Measurements from ENCODE around the gene CDK2AP2. TPM values are rescaled to one million over a fixed set of nuclear protein-coding genes. Genes with fewer than 3 reads are reported as not detected.
A peak's percentile ranks its signal among the peaks of the same experiment; 100 is the strongest.
"Not testable (repeated sequence)": the region's sequence is repeated elsewhere in the genome, so short reads cannot be mapped to it uniquely, and the experiment has no call there.

Gene CDK2AP2, protein sequence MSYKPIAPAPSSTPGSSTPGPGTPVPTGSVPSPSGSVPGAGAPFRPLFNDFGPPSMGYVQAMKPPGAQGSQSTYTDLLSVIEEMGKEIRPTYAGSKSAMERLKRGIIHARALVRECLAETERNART
- 10 to 100 TPM; 28.4 to 60.1 (median 44.1) TPM for polyA plus RNA-seq (ENCODE audit: insufficient read length in 4 of 4)

DNA sequence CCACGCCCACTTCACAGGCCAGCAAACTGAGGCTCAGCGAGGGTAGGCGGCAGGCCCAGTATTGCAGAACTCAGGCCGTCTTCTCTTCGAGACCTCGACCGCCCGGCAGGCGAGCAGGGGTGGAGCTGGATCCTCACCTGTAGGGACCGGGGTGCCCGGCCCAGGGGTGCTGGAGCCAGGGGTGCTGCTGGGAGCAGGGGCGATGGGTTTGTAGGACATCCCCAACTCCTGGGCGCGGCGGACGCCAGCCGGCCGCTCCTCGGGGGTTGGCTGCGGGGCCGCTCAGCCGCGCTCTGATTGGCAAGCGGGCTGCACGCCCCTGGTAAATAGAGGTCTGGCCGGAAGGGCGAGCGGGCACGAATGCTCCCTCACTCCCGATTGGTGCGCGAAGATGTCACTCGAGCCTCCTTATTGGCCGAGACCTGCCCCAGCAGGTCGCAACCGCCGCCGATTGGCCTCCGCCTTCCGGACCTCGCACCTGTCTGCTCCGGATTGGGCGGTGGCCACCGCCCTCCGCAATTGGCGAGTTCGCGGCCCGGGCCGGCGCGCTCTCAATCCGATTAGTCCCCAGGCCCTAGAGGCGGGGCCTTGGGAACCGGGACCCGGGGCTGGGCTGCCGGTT is at the start of gene CDK2AP2:
Gene CDK2AP2 (minus strand): TSS at position 299 of the 622 bp plus-strand sequence. CDS start 80 bp downstream, at position 219.
- DNase-seq (ENCODE audit: low read depth in 4 of 4, low spot score in 3 of 4): peak; percentile 94 to 96 (median 96)

DNA sequence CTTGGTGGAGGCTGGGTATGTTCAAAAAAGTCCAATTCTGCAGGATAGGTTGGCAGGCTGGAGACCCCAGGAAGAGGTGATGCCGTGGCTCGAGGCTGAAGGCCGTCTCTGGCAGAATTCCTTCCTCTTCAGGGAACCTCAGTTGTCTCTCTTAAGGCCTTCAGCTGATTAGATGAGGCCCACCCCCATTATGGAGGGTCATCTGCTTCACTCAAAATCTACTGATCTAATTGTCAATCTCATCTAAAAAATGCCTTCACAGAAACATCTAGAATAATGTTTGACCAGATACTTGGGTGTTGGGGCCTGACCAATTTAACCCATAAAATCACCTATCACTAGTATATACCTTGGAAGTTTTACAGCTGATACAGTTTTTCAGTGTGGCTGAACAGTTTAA is 48.3 kb upstream of the CDK2AP2 start:
- no peak for DNase-seq (ENCODE audit: low read depth in 4 of 4, low spot score in 3 of 4)

DNA sequence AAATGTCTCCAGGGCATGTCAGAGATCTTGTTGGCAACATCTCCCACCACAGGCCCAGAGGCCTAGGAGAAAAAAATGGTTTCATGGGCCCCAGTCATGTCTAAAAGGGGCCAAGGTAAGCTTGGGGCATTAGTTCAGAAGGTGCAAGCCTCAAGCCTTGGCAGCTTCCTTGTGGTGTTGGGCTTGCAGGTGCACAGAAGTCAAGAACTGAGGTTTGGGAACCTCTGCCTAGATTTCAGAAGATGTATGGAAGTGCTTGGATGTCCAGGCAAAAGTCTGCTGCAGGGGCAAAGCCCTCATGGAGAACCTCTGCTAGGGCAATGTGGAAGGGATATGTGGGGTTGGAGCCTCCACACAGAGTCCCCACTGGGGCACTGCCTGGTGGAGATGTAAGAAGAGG is 43.7 kb upstream of the CDK2AP2 start:
- not testable (repeated sequence) for DNase-seq (ENCODE audit: low read depth in 4 of 4, low spot score in 3 of 4)

DNA sequence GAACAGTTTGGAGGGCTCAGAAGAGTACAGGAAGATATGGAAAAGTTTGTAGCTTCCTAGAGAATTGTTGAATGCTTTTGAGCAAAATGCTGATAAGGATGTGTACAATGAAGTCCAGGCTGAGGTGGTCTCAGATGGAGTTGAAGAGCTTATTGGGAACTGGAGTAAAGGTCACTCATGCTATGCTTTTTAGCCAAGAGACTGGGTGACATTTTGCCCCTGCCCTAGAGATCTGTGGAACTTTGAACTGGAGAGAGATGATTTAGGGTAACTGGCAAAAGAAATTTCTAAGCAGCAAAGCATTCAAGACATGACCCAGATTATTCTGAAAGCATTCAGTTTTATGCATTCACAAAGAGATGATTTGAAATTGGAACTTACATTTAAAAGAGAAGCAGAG is 43.2 kb upstream of the CDK2AP2 start:
- DNase-seq (ENCODE audit: low read depth in 4 of 4, low spot score in 3 of 4): no peak

DNA sequence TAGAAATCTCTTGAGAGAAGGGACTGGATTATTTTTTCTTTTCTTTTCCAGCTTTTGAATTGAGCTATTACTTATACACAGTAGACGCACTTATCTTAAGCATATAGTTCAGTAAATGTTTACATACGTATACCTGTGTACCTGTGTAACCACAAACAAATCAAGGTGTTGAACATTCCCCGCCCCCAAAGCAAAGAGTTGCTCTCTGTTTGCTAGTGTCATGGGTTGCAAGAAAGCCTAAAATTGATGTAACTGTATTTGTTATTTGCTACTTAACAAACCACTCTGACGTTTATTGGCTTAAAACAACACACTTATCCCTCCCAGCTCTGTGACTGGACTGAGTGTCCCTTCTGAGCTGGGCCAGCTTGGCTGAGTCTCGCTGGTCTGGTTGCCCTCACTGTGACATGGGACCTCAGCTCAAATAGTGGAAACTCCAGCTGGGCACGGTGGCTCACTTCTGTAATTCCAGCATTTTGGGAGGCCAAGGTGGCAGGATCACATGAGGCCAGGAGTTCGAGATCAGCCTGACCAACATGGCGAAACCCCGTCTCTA is 40.7 kb upstream of the CDK2AP2 start:
- no peak for DNase-seq (ENCODE audit: low read depth in 4 of 4, low spot score in 3 of 4)

DNA sequence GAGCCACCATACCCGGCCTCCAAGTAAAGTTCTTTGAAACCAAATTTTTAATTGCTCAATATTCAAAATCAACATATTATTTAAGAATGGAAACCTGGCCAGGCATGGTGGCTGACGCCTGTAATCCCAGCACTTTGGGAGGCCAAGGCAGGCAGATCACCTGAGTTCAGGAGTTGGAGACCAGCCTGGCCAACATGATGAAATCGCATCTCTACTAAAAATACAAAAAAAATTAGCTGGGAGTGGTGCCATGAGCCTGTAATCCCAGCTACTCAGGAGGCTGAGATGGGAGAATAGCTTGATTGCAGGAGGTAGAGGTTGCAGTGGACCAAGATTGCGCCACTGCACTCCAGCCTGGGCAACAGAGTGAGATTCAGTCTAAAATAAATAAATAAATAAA is 40.1 kb upstream of the CDK2AP2 start:
- DNase-seq (ENCODE audit: low read depth in 4 of 4, low spot score in 3 of 4): not testable (repeated sequence)

DNA sequence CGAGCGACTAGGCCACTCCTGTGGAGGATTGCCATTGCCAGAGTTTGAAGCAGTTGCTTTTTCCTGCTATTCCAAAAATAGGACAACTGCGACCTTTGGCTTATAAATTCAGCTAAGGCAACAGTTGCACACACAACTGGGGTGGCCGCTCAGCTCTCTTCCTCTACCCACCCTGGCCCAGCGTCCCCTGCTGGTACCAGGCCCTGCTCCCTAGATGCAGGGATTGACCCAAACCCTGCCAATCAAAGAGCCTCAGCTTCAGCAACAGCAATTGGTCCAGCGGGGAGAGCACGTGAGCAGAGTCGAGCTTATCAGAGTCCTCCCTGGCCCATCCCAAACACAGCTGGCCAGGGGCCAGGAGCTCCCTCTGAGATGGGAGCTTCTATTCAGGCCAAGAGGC is 37.3 kb upstream of the CDK2AP2 start:
- DNase-seq (ENCODE audit: low read depth in 4 of 4, low spot score in 3 of 4): no peak

DNA sequence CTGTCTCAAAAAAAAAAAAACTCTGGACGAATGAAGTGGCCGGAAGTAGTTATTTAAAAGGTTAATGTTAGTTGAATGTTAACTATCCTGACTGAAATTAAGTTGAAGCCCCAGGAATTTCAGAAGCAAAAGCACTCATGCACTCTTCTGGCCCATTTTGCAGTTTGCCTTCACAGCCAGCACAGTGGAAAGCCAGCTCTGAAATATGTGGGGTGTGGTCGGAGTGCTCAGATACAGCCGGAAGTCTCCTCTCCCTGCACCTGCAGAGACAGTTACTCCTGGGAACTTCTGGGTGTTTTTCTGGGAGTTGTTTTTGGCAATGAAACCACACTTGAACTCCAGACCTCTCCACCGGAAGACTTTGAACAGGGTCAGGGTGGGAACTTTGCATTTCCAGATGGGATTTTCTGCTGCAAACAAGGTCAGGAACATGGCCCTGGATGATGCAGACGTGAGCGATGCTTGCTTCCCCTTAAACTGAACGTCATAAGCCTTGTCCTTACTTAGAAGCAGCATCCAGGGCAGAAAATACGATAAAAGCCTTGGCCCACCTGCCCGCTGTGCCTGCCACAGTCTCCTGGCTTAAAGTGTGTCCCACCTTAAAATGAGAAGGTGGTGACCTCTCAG is 36.8 kb upstream of the CDK2AP2 start:
- DNase-seq (ENCODE audit: low read depth in 4 of 4, low spot score in 3 of 4): no peak

DNA sequence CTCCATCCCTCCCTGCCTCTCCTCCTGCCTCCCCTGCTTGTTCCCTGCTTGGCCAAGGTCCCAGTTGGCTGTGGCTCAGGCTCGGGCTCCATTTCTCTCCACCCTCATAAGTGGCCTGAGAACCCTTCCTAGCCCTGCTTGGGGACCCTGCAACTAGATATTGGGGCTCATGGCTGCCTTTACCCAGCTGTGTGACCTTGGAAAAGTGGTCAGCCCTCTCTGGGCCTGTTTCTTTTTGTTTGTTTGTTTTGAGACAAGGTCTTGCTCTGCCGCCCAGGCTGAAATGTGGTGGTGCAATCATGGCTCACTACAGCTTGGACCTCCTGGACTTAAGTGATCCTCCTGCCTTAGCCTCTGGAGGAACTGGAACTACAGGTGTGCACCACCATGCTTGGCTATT is 35.6 kb upstream of the CDK2AP2 start:
- no peak for DNase-seq (ENCODE audit: low read depth in 4 of 4, low spot score in 3 of 4)

DNA sequence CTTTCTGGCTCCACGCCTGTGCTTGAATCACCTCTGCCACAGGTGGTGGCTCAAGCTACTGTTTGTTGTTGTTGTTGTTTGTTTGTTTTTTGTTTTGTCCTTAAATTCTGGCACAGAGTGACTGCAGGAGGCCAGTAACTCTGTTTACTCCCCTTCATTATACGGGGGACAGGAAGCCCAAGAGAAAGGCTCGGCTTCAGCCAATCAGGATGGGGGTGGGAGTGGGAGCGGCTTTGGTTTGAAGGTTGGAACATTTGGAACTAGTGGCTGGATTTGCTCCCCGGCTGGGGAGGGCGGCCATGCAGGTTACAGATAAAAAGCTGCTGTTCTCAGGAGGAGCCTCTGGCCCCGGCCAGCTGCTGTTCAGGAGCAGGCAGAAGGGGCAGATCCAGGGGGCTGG is 35.0 kb upstream of the CDK2AP2 start:
- DNase-seq (ENCODE audit: low read depth in 4 of 4, low spot score in 3 of 4): no peak

DNA sequence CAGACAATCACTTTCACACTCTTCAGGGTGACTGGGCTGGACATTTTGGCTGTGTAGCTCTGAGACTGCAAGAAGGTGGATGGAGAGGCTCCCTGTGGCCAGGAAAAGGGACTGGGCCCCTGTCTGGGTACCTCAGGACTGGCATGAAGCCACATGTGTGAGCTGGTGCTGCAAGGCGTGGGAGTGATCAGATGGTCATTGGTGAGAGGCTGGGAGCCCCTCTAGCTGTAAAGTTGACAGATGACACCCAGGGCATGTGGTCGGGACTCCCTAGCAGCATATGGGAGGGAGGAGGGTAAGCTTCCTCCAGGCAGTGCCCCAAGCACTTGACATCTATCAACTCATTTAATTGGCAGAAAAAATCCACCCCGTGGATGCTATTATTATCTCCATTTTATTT is 34.2 kb upstream of the CDK2AP2 start:
- no peak for DNase-seq (ENCODE audit: low read depth in 4 of 4, low spot score in 3 of 4)

DNA sequence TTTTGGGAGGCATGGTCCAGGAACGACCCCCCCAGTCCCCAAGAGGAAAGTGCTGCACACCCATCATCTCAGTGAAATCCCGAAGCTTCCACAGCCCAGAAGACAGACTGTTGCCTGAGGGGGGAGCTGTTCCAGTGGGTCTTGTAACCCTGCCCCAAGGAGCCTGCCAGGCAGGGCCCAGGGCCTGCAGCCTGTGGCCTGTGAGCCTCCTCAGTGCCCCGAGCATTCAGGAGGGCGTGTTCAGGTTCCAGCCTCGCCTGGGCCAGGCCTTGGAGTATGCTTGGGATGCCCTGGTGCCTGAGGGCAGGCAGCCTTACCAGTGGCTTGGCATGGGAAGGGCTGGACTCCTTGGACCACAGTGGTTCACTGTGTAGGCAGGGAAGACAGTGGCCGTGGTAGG is 33.2 kb upstream of the CDK2AP2 start:
- DNase-seq (ENCODE audit: low read depth in 4 of 4, low spot score in 3 of 4): no peak

DNA sequence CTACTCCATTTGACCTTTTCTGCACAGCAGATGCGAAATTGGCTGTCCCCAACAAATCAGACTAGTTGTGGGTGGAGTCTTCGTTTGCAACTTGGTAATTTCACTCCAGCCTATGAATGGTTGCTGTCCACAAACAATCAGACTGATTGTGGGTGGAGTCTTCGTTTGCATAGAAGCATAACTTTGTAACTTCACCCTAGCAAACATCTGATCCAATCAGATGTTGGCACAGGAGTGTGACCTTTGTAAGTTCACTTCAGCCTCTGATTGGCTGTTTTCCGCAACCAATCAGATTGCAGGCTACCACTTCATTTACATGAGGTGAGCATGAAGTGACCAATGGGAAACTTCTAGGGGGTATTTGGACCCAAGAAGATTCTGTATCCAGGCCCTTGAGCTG is 31.6 kb upstream of the CDK2AP2 start:
- DNase-seq (ENCODE audit: low read depth in 4 of 4, low spot score in 3 of 4): no peak

DNA sequence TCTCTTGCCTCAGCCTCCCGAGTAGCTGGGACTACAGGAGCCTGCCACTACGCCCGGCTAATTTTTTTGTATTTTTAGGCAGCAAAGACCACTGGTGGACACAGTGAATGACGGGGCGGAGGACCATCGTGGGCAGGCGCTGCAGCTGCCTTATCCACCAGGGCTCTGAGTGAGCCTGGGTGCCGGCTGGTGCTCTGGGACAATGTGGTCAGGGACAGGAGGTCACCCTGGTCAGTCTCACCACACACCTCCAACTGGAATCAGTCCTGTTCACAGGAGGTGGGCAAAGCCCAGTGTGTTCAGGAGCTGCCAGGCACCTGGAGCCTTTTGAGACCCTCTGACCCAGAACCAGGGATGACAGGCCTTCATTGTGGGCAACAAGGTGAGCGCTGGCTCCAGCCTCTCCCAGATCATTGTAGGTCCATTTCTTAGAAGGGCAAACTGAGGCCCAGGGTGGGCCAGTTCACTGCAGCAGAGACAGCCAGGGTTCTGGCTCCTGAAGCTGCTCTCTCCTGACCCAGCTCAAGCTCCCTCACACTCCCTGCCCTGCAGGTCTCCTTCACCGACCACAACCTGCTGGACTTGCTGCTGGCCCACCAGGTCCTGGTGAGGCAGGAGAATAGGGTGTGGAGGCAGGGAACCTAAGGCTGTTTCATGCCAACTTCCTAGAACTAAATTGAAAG is 31.0 kb upstream of the CDK2AP2 start:
- no peak for DNase-seq (ENCODE audit: low read depth in 4 of 4, low spot score in 3 of 4)

DNA sequence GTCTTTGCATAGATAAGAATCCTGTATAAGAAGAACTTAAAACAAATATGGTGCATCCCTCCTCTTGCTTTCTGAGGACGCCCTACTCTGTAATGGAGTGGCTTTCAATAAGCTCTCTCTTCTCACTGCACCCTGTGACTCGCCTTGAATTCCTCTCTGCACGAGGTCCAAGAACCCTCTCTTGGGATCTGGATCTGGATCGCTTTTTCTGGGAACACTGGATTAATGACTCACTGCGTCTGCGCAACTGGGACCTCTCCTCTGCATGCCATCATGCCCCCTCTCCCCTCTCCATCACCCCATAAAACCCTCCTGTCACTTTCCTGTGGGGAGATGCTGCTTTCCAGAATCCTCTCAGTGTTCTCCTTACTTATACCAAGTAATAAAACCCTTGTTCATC is 30.3 kb upstream of the CDK2AP2 start:
- no peak for DNase-seq (ENCODE audit: low read depth in 4 of 4, low spot score in 3 of 4)

DNA sequence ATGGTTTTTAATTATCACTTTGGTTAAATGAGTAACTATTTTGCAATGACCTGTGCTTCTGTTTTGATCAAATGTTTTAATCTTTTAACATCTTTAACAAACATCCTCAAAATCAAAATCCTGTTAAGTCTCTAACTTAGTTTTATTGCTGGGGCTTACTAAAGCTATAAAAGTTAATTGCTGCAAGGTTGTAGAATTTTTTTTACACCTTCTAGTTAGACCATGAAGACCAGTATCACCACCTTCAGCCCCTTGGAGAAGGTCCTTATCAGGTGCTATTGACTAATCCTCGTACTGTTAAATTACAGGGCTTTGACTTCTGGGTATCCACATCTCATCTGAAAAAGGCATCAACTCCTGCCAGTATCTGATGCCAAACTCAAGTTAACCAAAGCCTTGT is 27.6 kb upstream of the CDK2AP2 start:
- DNase-seq (ENCODE audit: low read depth in 4 of 4, low spot score in 3 of 4): no peak

DNA sequence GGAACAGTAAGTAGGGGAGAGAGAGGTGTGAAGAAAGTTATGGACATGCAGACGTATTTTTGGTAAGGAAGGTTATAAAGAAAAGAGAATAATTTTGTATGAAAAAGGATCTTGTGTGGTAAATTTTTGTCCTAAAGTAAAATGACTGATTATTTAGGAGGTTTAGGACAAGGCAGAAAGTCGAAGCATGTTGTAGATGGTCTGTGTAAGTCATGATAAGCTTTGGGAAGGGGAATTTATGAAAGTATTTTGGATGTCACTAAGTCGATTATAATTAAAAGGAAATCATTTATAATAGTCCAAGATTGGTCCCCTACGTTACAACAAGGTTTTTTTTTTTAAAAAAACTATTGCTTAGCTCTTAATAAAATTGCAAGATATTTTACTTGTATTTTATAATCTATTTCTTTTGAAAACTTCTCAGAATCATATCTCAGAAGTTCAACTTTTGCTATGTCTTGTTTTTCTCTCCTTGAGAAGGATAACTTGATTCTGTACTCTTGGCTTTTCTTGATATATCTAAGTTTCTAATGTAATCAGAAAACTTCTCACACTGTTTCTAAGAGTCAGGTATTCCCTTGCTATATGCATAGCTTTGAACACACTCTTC is 26.2 kb upstream of the CDK2AP2 start:
- DNase-seq (ENCODE audit: low read depth in 4 of 4, low spot score in 3 of 4): no peak

DNA sequence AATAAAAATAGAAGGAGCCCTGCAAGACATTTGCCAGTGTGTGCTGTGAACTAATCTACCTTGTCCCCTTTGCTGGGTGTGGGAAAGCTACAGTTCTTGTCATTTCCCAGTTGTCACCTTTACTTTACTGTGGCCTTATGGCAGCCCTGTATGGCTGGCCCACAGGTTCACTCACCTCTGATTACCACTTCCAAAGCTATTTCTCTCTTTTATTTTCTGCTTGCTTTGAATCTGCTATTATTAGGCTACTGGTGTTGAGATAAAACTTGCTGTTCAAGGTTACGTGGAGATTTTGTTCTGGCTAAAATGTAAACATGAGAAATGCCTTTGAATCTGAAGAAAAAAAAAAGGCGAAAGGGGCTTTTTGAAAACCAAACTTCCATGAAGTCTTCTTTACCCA is 24.9 kb upstream of the CDK2AP2 start:
- DNase-seq (ENCODE audit: low read depth in 4 of 4, low spot score in 3 of 4): no peak

DNA sequence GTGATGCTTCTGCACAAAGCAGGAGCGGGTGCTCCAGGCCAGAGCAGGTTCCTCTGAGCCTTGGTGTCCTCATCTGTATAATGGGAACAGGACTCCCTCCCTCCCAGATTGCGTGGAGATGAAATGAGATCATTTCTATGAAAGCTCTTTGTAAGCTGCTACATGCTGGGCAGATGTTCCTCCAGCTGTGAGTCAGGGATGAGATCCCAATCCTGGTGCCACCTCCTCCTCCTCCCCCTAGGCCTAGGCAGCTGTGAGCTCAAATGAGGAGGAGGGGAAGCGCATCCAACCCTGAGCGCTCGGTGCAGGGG is 22.3 kb upstream of the CDK2AP2 start:
- no peak for DNase-seq (ENCODE audit: low read depth in 4 of 4, low spot score in 3 of 4)

DNA sequence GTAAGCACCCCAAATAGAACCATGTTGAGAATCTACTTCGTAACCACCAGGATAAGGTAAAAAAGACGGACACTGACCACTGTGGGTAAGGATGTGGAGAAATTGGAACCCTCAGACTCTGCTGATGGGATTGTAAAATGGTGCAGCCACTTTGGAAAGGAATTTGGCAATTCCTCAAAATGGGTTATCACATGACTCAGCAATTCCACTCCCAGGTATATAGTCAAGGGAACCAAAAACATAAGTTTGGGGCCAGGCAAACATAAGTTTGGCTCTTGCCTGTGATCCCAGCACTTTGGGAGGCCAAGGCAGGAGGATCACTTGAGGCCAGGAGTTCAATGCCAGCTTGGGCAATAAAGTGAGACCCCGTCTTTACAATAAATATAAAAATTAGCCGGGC is 20.4 kb upstream of the CDK2AP2 start:
- no peak for DNase-seq (ENCODE audit: low read depth in 4 of 4, low spot score in 3 of 4)

DNA sequence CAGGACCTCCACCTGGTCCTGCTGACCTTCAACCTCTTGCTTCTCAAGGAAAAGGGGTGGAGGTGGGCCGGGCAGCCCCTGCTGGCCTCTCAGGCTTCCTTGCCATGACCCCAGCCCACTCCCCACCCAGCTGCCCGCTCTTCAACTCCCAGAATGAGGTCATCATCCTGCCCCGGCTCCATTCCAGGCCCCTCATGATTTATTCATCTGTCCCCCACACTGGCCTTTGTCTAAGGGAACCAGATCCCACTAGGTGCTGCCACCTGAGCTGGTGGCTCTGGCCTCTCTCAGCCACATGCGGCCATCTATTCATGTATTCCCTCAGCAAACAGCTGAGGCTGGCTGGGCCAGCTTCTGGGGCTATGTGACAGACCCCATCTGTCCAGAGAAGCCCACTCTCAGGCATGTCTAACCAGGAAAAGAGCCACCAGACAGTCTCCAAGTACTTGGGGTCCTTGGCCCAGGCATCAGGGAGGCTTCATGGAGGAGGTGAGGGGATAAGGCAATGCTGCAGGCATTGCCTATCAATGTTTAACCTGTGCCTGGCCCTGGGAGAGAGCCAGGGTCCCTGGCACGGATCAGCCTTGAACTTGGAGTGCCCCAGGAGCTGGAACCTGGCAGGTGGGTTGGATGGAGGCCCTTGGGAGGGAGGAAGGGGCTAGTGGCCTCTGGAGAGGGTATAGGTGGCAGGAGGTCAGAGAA is 17.5 kb upstream of the CDK2AP2 start:
- DNase-seq (ENCODE audit: low read depth in 4 of 4, low spot score in 3 of 4): no peak
